H9 (cell line): ENCODE measurements around the gene SSRP1. TPM values are rescaled to one million over a fixed set of nuclear protein-coding genes. Genes with fewer than 3 reads are reported as not detected.

Experiments
- DNase-seq: peaks from one replicate; pipeline ENCODE4 v3.0.0-alpha.2; 2017
- H2AFZ ChIP-seq: one replicate; pipeline ENCODE4 v1.6.1; 2013; ENCODE audit warnings: mild to moderate bottlenecking, low read length, control low read depth, moderate library complexity
- H2AK5ac ChIP-seq: 2 replicates; pipeline ENCODE4 v1.6.1; 2013; ENCODE audit warnings: low read length, control low read depth, mixed read lengths; ENCODE audit not compliant: insufficient read length
- H2BK120ac ChIP-seq: one replicate; pipeline ENCODE4 v1.6.1; 2013; ENCODE audit warnings: low read depth, mild to moderate bottlenecking, low read length, control low read depth, inconsistent platforms; ENCODE audit not compliant: poor library complexity, severe bottlenecking
- H2BK12ac ChIP-seq: 2 replicates; pipeline ENCODE4 v1.6.1; 2013; ENCODE audit warnings: low read length, control low read depth, mixed read lengths, low read depth; ENCODE audit not compliant: insufficient read length
- H2BK15ac ChIP-seq: 2 replicates; pipeline ENCODE4 v1.6.1; 2013; ENCODE audit warnings: low read depth, low read length, control low read depth
- H2BK20ac ChIP-seq: one replicate; pipeline ENCODE4 v1.6.1; 2013; ENCODE audit warnings: low read depth, mild to moderate bottlenecking, low read length, control low read depth, inconsistent platforms; ENCODE audit not compliant: poor library complexity, severe bottlenecking
- H2BK5ac ChIP-seq: 2 replicates; pipeline ENCODE4 v1.6.1; 2013; ENCODE audit warnings: low read length, control low read depth, mixed read lengths; ENCODE audit not compliant: insufficient read length
- H3K14ac ChIP-seq: 2 replicates; pipeline ENCODE4 v1.6.1; 2013; ENCODE audit warnings: low read length, control low read depth; ENCODE audit not compliant: insufficient read depth
- H3K18ac ChIP-seq: 2 replicates; pipeline ENCODE4 v1.6.1; 2013; ENCODE audit warnings: low read depth, mild to moderate bottlenecking, mixed read lengths, low read length, control low read depth; ENCODE audit not compliant: insufficient read length
- H3K23ac ChIP-seq: 2 replicates; pipeline ENCODE4 v1.6.1; 2013; ENCODE audit warnings: low read length, control low read depth, mixed read lengths, low read depth; ENCODE audit not compliant: insufficient read length
- H3K23me2 ChIP-seq: 2 replicates; pipeline ENCODE4 v1.6.1; 2013; ENCODE audit warnings: low read depth, mild to moderate bottlenecking, mixed read lengths, low read length, control low read depth; ENCODE audit not compliant: insufficient read length, poor library complexity, severe bottlenecking
- H3K27ac ChIP-seq: 2 replicates; pipeline ENCODE4 v1.5.1; 2013; ENCODE audit warnings: low read length, control low read depth, mixed read lengths, low read depth; ENCODE audit not compliant: insufficient read length
- H3K27me3 ChIP-seq: 2 replicates; pipeline ENCODE4 v1.6.1; 2013; ENCODE audit warnings: low read length, control low read depth, inconsistent platforms; ENCODE audit not compliant: insufficient read depth
- H3K4ac ChIP-seq: 2 replicates; pipeline ENCODE4 v1.6.1; 2013; ENCODE audit warnings: low read depth, mild to moderate bottlenecking, control low read depth, inconsistent platforms, low read length, moderate library complexity
- H3K4me1 ChIP-seq: 2 replicates; pipeline ENCODE4 v1.6.1; 2013; ENCODE audit warnings: low read length, control low read depth, inconsistent platforms; ENCODE audit not compliant: insufficient read depth
- H3K4me2 ChIP-seq: 2 replicates; pipeline ENCODE4 v1.6.1; 2013; ENCODE audit warnings: low read length, control low read depth, mixed read lengths; ENCODE audit not compliant: insufficient read length, insufficient read depth
- H3K56ac ChIP-seq: 2 replicates; pipeline ENCODE4 v1.6.1; 2013; ENCODE audit warnings: low read depth, mild to moderate bottlenecking, mixed read lengths, low read length, control low read depth; ENCODE audit not compliant: insufficient read length
- H3K79me1 ChIP-seq: 2 replicates; pipeline ENCODE4 v1.6.1; 2013; ENCODE audit warnings: low read depth, mild to moderate bottlenecking, moderate library complexity, low read length, control low read depth, inconsistent platforms; ENCODE audit not compliant: insufficient read depth, poor library complexity, severe bottlenecking
- H3K79me2 ChIP-seq: 2 replicates; pipeline ENCODE4 v1.6.1; 2013; ENCODE audit warnings: low read length, control low read depth, inconsistent platforms; ENCODE audit not compliant: insufficient read depth
- H3K9ac ChIP-seq: 2 replicates; pipeline ENCODE4 v1.6.1; 2013; ENCODE audit warnings: low read length, control low read depth, mixed read lengths; ENCODE audit not compliant: insufficient read length; ENCODE audit errors: extremely low read depth
- H3K9me3 ChIP-seq: one replicate; pipeline ENCODE4 v1.6.1; 2013; ENCODE audit warnings: low read depth, low read length, inconsistent platforms; ENCODE audit not compliant: control insufficient read depth
- H3T11ph ChIP-seq: one replicate; pipeline ENCODE4 v1.6.1; 2013; ENCODE audit warnings: mild to moderate bottlenecking, low read length, control low read depth, inconsistent platforms
- H4K20me1 ChIP-seq: one replicate; pipeline ENCODE4 v1.6.1; 2013; ENCODE audit not compliant: control insufficient read depth, insufficient read length, insufficient read depth
- H4K5ac ChIP-seq: 2 replicates; pipeline ENCODE4 v1.6.1; 2013; ENCODE audit warnings: low read depth, mild to moderate bottlenecking, mixed read lengths, low read length, control low read depth; ENCODE audit not compliant: insufficient read length
- H4K8ac ChIP-seq: replicated peaks from 2 replicates; pipeline ENCODE4 v1.6.1; 2013; ENCODE audit warnings: low read length, control low read depth, mixed read lengths, low read depth; ENCODE audit not compliant: insufficient read length
- H4K91ac ChIP-seq: 2 replicates; pipeline ENCODE4 v1.6.1; 2013; ENCODE audit warnings: low read depth, mild to moderate bottlenecking, moderate library complexity, mixed read lengths, low read length, control low read depth; ENCODE audit not compliant: insufficient read length
- H3K27ac Mint-ChIP-seq, 3 experiments: 2 replicates in 2 of 3; 3 replicates in 1 of 3; pipeline ENCODE4 v1.8.0; 2020 to 2021; ENCODE audit warnings: mixed read lengths in 3 of 3, mild to moderate bottlenecking in 1 of 3, moderate library complexity in 1 of 3
- H3K27me3 Mint-ChIP-seq: 2 replicates; pipeline ENCODE4 v1.8.0; 2021; ENCODE audit warnings: low read depth, mild to moderate bottlenecking, moderate library complexity, mixed read lengths
- H3K36me3 Mint-ChIP-seq, 3 experiments: 2 replicates in 2 of 3; 3 replicates in 1 of 3; pipeline ENCODE4 v1.8.0; 2020 to 2021; ENCODE audit warnings: low read depth in 3 of 3, mixed read lengths in 3 of 3; ENCODE audit not compliant: insufficient read depth in 1 of 3
- H3K4me1 Mint-ChIP-seq, 2 experiments: 2 replicates each; pipeline ENCODE4 v1.8.0; 2020; ENCODE audit warnings: mixed read lengths in 2 of 2
- H3K4me3 Mint-ChIP-seq, 2 experiments: 2 replicates in 1 of 2; 3 replicates in 1 of 2; pipeline ENCODE4 v1.8.0; 2020 to 2021; ENCODE audit warnings: mild to moderate bottlenecking in 2 of 2, mixed read lengths in 2 of 2, moderate library complexity in 1 of 2
- H3K9me3 Mint-ChIP-seq, 2 experiments: 2 replicates in 1 of 2; 3 replicates in 1 of 2; pipeline ENCODE4 v1.8.0; 2020; ENCODE audit warnings: mild to moderate bottlenecking in 2 of 2, mixed read lengths in 2 of 2, moderate library complexity in 1 of 2
- CTCF ChIP-seq: fragments of 200-600 bp; sonication (generic); conservative IDR thresholded peaks from 3 replicates; pipeline ENCODE4 v1.8.0; 2021; ENCODE audit warnings: antibody characterized with exemption, mild to moderate bottlenecking
- WGBS: extraction: QIAGEN DNeasy Blood & Tissue Kit; methylation state at CpG from one replicate; pipeline ENCODE4 v1.1.7; 2013; ENCODE audit warnings: missing lambda C conversion rate, low lambda C conversion rate, mixed read lengths; ENCODE audit not compliant: insufficient read length; ENCODE audit errors: extremely low coverage; 5-methylcytosine and 5-hydroxymethylcytosine counted together
- total RNA-seq: library from RNA; stranded (reverse); gene quantifications from 2 replicates; pipeline ENCODE4 v1.2.1, GENCODE V29; 2021

The SSRP1 gene
- total RNA-seq, 1 experiment from 2014 or later: 202 TPM

GRCh38 chr11:57305523-57305922 is 30.2 kb downstream of the SSRP1 start:
- H3K27me3 ChIP-seq: no peaks in the 10 kb centered on the region
- no peak overlapping the region for H3K4ac ChIP-seq
- no peak overlapping the region for H2BK15ac ChIP-seq
- H3K14ac ChIP-seq: no peak overlapping the region
- no peak for TF ChIP-seq CTCF
- no peak overlapping the region for H2AK5ac ChIP-seq
- Mint-ChIP-seq H3K9me3 (peaks cover 0 to 2% of the 10 kb centered on the region in 2 experiments; a peak in 2 of 5 replicates), H3K4me1 (peaks cover 13 to 27% of the 10 kb centered on the region in 2 experiments), H3K27ac (peak overlapping the region in 2 of 3 experiments; percentile 10 to 40; a peak in 2 of 7 replicates), H3K4me3 (no peak overlapping the region), H3K27me3 (no peaks in the 10 kb centered on the region), H3K36me3 (peaks cover 63 to 73% (median 63%) of the 10 kb centered on the region in 3 experiments)
- no peak overlapping the region for H3K18ac ChIP-seq
- H2AFZ ChIP-seq: no peak overlapping the region
- no peaks in the 10 kb centered on the region for H3K79me1 ChIP-seq
- H4K91ac ChIP-seq: no peak overlapping the region
- H3K56ac ChIP-seq: no peak overlapping the region
- no peak overlapping the region for H3K4me2 ChIP-seq
- no peak overlapping the region for H2BK20ac ChIP-seq
- no peak overlapping the region for H2BK12ac ChIP-seq
- H2BK120ac ChIP-seq: no peak overlapping the region
- H3K79me2 ChIP-seq: peaks cover 6% of the 10 kb centered on the region; the same call in 1 of the 2 replicates
- H3K9me3 ChIP-seq: no peaks in the 10 kb centered on the region
- H3K4me1 ChIP-seq: peaks cover under 1% of the 10 kb centered on the region; the same call in 1 of the 2 replicates
- H3K9ac ChIP-seq: no peak overlapping the region
- no peak overlapping the region for H3T11ph ChIP-seq
- no peak overlapping the region for H2BK5ac ChIP-seq
- H3K23ac ChIP-seq: no peak overlapping the region
- no peaks in the 10 kb centered on the region for H3K23me2 ChIP-seq
- H3K27ac ChIP-seq: no peak overlapping the region
- no peak overlapping the region for H4K5ac ChIP-seq
- no peak overlapping the region for H4K8ac ChIP-seq
- DNase-seq: no peak
- no peaks in the 10 kb centered on the region for H4K20me1 ChIP-seq
- WGBS: no CpG with 5 or more reads among the region's 8 CpGs
